Measurements from ENCODE around the gene CLRN3. TPM values are rescaled to one million over a fixed set of nuclear protein-coding genes. Genes with fewer than 3 reads are reported as not detected.

CLRN3 gene
- total RNA-seq, 2 experiments from 2014 or later: not detected

- H3K9me3 Mint-ChIP-seq (ENCODE audit: low read depth): no peaks in the 10 kb centered on the region
- H3K4me3 Mint-ChIP-seq: no peak overlapping the region
Measured at GRCh38 chr10:127916826-127917225, 24.1 kb upstream of the CLRN3 start.

GRCh38 chr10:127915324-127915723 is 22.6 kb upstream of the CLRN3 start:
- Mint-ChIP-seq H3K4me3 (no peak overlapping the region), H3K36me3 (ENCODE audit: low read depth) (no peaks in the 10 kb centered on the region), H3K9me3 (ENCODE audit: low read depth) (no peaks in the 10 kb centered on the region), H3K27ac (no peak overlapping the region), H3K4me1 (peaks cover 6% of the 10 kb centered on the region), H3K27me3 (no peaks in the 10 kb centered on the region)
- POLR2A ChIA-PET: no interaction called here
- no peak for DNase-seq
- intact Hi-C loops (cut with DNase I, micrococcal nuclease): no loop called here
- no peak for ATAC-seq
- CTCF ChIA-PET: interaction anchor here (0.6 to 2.6 kb wide), 5 partner anchors 9 to 449 kb away, joined by 3 to 7 read pairs (median 3); no protein-coding TSS in a partner anchor

More at GRCh38 chr10:127916826-127917225, 24.1 kb upstream of the CLRN3 start:
- CTCF ChIA-PET: no interaction called here
- Mint-ChIP-seq H3K27me3 (no peaks in the 10 kb centered on the region), H3K4me1 (peaks cover 6% of the 10 kb centered on the region), H3K27ac (no peak overlapping the region), H3K36me3 (ENCODE audit: low read depth) (no peaks in the 10 kb centered on the region)
- ATAC-seq (no peak), DNase-seq (no peak)
- intact Hi-C loops (cut with DNase I, micrococcal nuclease): no loop called here
- POLR2A ChIA-PET: no interaction called here

- no peaks in the 10 kb centered on the region for H3K9me3 Mint-ChIP-seq (ENCODE audit: low read depth)
- intact Hi-C loops (cut with DNase I, micrococcal nuclease): no loop called here
- H3K27ac Mint-ChIP-seq: no peak overlapping the region
- DNase-seq (no peak), ATAC-seq (no peak)
- H3K4me3 Mint-ChIP-seq: no peak overlapping the region
- CTCF ChIA-PET: interaction anchor here (0.8 kb wide), 1 partner anchor 122 kb away, joined by 3 read pairs; no protein-coding TSS in a partner anchor
- POLR2A ChIA-PET: no interaction called here
- peaks cover 3% of the 10 kb centered on the region for H3K4me1 Mint-ChIP-seq
- no peaks in the 10 kb centered on the region for H3K36me3 Mint-ChIP-seq (ENCODE audit: low read depth)
- peaks cover 4% of the 10 kb centered on the region for H3K27me3 Mint-ChIP-seq
Measured at GRCh38 chr10:127913368-127913759, 20.6 kb upstream of the CLRN3 start.

GRCh38 chr10:127912607-127913367 is 20.0 kb upstream of the CLRN3 start:
- intact Hi-C loops (cut with DNase I, micrococcal nuclease): no loop called here
- no peak overlapping the region for H3K27ac Mint-ChIP-seq
- CTCF ChIA-PET: interaction anchor here (0.8 kb wide), 1 partner anchor 122 kb away, joined by 3 read pairs; no protein-coding TSS in a partner anchor
- no peak overlapping the region for H3K4me3 Mint-ChIP-seq
- peaks cover 3% of the 10 kb centered on the region for H3K4me1 Mint-ChIP-seq
- no peak for ATAC-seq
- peaks cover 7% of the 10 kb centered on the region for H3K27me3 Mint-ChIP-seq
- no peaks in the 10 kb centered on the region for H3K9me3 Mint-ChIP-seq (ENCODE audit: low read depth)
- H3K36me3 Mint-ChIP-seq (ENCODE audit: low read depth): no peaks in the 10 kb centered on the region
- no peak for DNase-seq
- POLR2A ChIA-PET: no interaction called here

GRCh38 chr10:127911867-127912257 is 19.1 kb upstream of the CLRN3 start:
- Mint-ChIP-seq H3K4me3 (no peak overlapping the region), H3K27ac (no peak overlapping the region), H3K4me1 (peaks cover 3% of the 10 kb centered on the region), H3K9me3 (ENCODE audit: low read depth) (no peaks in the 10 kb centered on the region), H3K36me3 (ENCODE audit: low read depth) (no peaks in the 10 kb centered on the region), H3K27me3 (peaks cover 7% of the 10 kb centered on the region)
- no peak for ATAC-seq
- CTCF ChIA-PET: no interaction called here
- POLR2A ChIA-PET: no interaction called here
- no peak for DNase-seq
- intact Hi-C loops (cut with DNase I, micrococcal nuclease): no loop called here

GRCh38 chr10:127911218-127911866 is 18.6 kb upstream of the CLRN3 start:
- H3K27me3 Mint-ChIP-seq: peaks cover 9% of the 10 kb centered on the region
- ATAC-seq: no peak
- intact Hi-C loops (cut with DNase I, micrococcal nuclease): no loop called here
- DNase-seq: no peak
- H3K27ac Mint-ChIP-seq: no peak overlapping the region
- peaks cover 2% of the 10 kb centered on the region for H3K4me1 Mint-ChIP-seq
- CTCF ChIA-PET: no interaction called here
- H3K36me3 Mint-ChIP-seq (ENCODE audit: low read depth): no peaks in the 10 kb centered on the region
- POLR2A ChIA-PET: no interaction called here
- no peaks in the 10 kb centered on the region for H3K9me3 Mint-ChIP-seq (ENCODE audit: low read depth)
- H3K4me3 Mint-ChIP-seq: no peak overlapping the region

- DNase-seq (no peak), ATAC-seq (no peak)
- CTCF ChIA-PET: no interaction called here
- no peaks in the 10 kb centered on the region for H3K9me3 Mint-ChIP-seq (ENCODE audit: low read depth)
- peaks cover 17% of the 10 kb centered on the region for H3K27me3 Mint-ChIP-seq
- H3K36me3 Mint-ChIP-seq (ENCODE audit: low read depth): no peaks in the 10 kb centered on the region
- no peak overlapping the region for H3K27ac Mint-ChIP-seq
- no peak overlapping the region for H3K4me3 Mint-ChIP-seq
- POLR2A ChIA-PET: no interaction called here
- H3K4me1 Mint-ChIP-seq: no peaks in the 10 kb centered on the region
- intact Hi-C loops (cut with DNase I, micrococcal nuclease): no loop called here
Measured at GRCh38 chr10:127910464-127910770, 17.7 kb upstream of the CLRN3 start.

GRCh38 chr10:127909716-127910463 is 17.1 kb upstream of the CLRN3 start:
- H3K4me1 Mint-ChIP-seq: no peaks in the 10 kb centered on the region
- no peaks in the 10 kb centered on the region for H3K36me3 Mint-ChIP-seq (ENCODE audit: low read depth)
- intact Hi-C loops (cut with DNase I, micrococcal nuclease): loop anchor here in 1 of 2 experiments (5.0 kb wide), 2 partner anchors 82 to 242 kb away; no protein-coding TSS in a partner anchor
- ATAC-seq (no peak), DNase-seq (no peak)
- no peaks in the 10 kb centered on the region for H3K9me3 Mint-ChIP-seq (ENCODE audit: low read depth)
- H3K27me3 Mint-ChIP-seq: peaks cover 19% of the 10 kb centered on the region
- H3K4me3 Mint-ChIP-seq: no peak overlapping the region
- CTCF ChIA-PET: no interaction called here
- H3K27ac Mint-ChIP-seq: no peak overlapping the region
- POLR2A ChIA-PET: no interaction called here

- peaks cover 21% of the 10 kb centered on the region for H3K27me3 Mint-ChIP-seq
- no peak overlapping the region for H3K4me3 Mint-ChIP-seq
- no peak for DNase-seq
- intact Hi-C loops (cut with DNase I, micrococcal nuclease): loop anchor here in 1 of 2 experiments (5.0 kb wide), 2 partner anchors 83 to 243 kb away; no protein-coding TSS in a partner anchor
- H3K27ac Mint-ChIP-seq: no peak overlapping the region
- no peaks in the 10 kb centered on the region for H3K4me1 Mint-ChIP-seq
- ATAC-seq: no peak
- ChIA-PET CTCF (interaction anchor here (0.7 to 5.8 kb wide), 2 partner anchors 101 to 182 kb away, joined by 3 to 147 read pairs; no protein-coding TSS in a partner anchor), POLR2A (no interaction called here)
- no peaks in the 10 kb centered on the region for H3K9me3 Mint-ChIP-seq (ENCODE audit: low read depth)
- no peaks in the 10 kb centered on the region for H3K36me3 Mint-ChIP-seq (ENCODE audit: low read depth)
Measured at GRCh38 chr10:127908959-127909267, 16.2 kb upstream of the CLRN3 start.

GRCh38 chr10:127908106-127908958 is 15.6 kb upstream of the CLRN3 start:
- POLR2A ChIA-PET: no interaction called here
- Mint-ChIP-seq H3K27me3 (peaks cover 21% of the 10 kb centered on the region), H3K4me1 (no peaks in the 10 kb centered on the region), H3K36me3 (ENCODE audit: low read depth) (no peaks in the 10 kb centered on the region), H3K9me3 (ENCODE audit: low read depth) (no peaks in the 10 kb centered on the region), H3K4me3 (peak overlapping the region; percentile 35), H3K27ac (no peak overlapping the region)
- ATAC-seq (no peak), DNase-seq (no peak)
- intact Hi-C loops (cut with DNase I, micrococcal nuclease): loop anchor here in 1 of 2 experiments (5.0 kb wide), 2 partner anchors 84 to 244 kb away; no protein-coding TSS in a partner anchor
- CTCF ChIA-PET: interaction anchor here (0.7 to 5.8 kb wide), 7 partner anchors 9 to 183 kb away, joined by 3 to 147 read pairs (median 3); no protein-coding TSS in a partner anchor
